DOHH2 (cell line): ENCODE data around the gene LYVE1.

Experiments used
- H3F3A ChIP-seq: fragments of 200-600 bp; sonication (generic), shearing (Covaris generic); 2 replicates; pipeline ENCODE4 v1.6.0; 2016; ENCODE audit warnings: antibody characterized with exemption, mild to moderate bottlenecking; ENCODE audit not compliant: control insufficient read depth, insufficient read depth
- H3K27ac ChIP-seq: fragments of 200-600 bp; sonication (generic); 2 replicates; pipeline ENCODE4 v1.5.1; 2014; ENCODE audit warnings: low read depth, mild to moderate bottlenecking, low read length, moderate library complexity
- H3K27me3 ChIP-seq: fragments of 200-600 bp; sonication (generic); 2 replicates; pipeline ENCODE4 v1.6.1; 2014; ENCODE audit warnings: mild to moderate bottlenecking, low read length, mixed read lengths; ENCODE audit not compliant: control insufficient read depth
- H3K36me3 ChIP-seq: fragments of 200-600 bp; sonication (generic); 2 replicates; pipeline ENCODE4 v1.6.1; 2014; ENCODE audit warnings: mild to moderate bottlenecking, low read length, moderate library complexity, mixed read lengths; ENCODE audit not compliant: control insufficient read depth
- H3K4me1 ChIP-seq: fragments of 200-600 bp; sonication (generic); 2 replicates; pipeline ENCODE4 v1.6.1; 2014; ENCODE audit warnings: mild to moderate bottlenecking, low read length, mixed read lengths; ENCODE audit not compliant: control insufficient read depth
- H3K4me2 ChIP-seq: fragments of 200-600 bp; sonication (generic); 2 replicates; pipeline ENCODE4 v1.6.0; 2014; ENCODE audit warnings: mild to moderate bottlenecking, low read length, moderate library complexity
- H3K4me3 ChIP-seq: fragments of 200-600 bp; sonication (generic); 2 replicates; pipeline ENCODE4 v1.5.1; 2014; ENCODE audit warnings: mild to moderate bottlenecking, low read length, mixed read lengths
- H3K79me2 ChIP-seq: fragments of 200-600 bp; sonication (generic); 2 replicates; pipeline ENCODE4 v1.6.1; 2014; ENCODE audit warnings: mild to moderate bottlenecking, low read length, mixed read lengths; ENCODE audit not compliant: control insufficient read depth
- H3K9me2 ChIP-seq: fragments of 200-600 bp; sonication (generic); replicated peaks from 2 replicates; pipeline ENCODE4 v1.6.1; 2014; ENCODE audit warnings: mild to moderate bottlenecking, low read length, mixed read lengths; ENCODE audit not compliant: control insufficient read depth
- H3K9me3 ChIP-seq: fragments of 200-600 bp; sonication (generic); 2 replicates; pipeline ENCODE4 v1.6.1; 2014; ENCODE audit warnings: antibody characterized with exemption, low read length, mixed read lengths; ENCODE audit not compliant: control insufficient read depth, insufficient read depth
- H4K20me1 ChIP-seq: fragments of 200-600 bp; sonication (generic); 2 replicates; pipeline ENCODE4 v1.6.0; 2014; ENCODE audit warnings: low read depth, mild to moderate bottlenecking, antibody characterized with exemption, low read length, moderate library complexity; ENCODE audit not compliant: control insufficient read depth, insufficient read depth
- CTCF ChIP-seq: fragments of 200-600 bp; sonication (generic); IDR thresholded peaks from one replicate; pipeline ENCODE4 v1.5.1; 2014; ENCODE audit warnings: antibody characterized with exemption, mild to moderate bottlenecking, low read depth, low read length; ENCODE audit not compliant: poor library complexity, severe bottlenecking
- EZH2phosphoT487 ChIP-seq: fragments of 200-600 bp; sonication (generic); IDR thresholded peaks from 2 replicates; pipeline ENCODE4 v1.6.1; 2017; ENCODE audit warnings: borderline replicate concordance, mild to moderate bottlenecking, antibody characterized with exemption, low read length, moderate library complexity, mixed read lengths

The LYVE1 gene

GRCh38 chr11:10542776-10543175 is 25.7 kb downstream of the LYVE1 start:
- H3K9me3 ChIP-seq = peaks cover 21% of the 10 kb centered on the region
- no peak overlapping the region for H3K4me2 ChIP-seq
- peaks cover 35% of the 10 kb centered on the region for H3K4me1 ChIP-seq
- no peak overlapping the region for H3K27ac ChIP-seq
- H3K36me3 ChIP-seq = no peaks in the 10 kb centered on the region
- H3K9me2 ChIP-seq = no peaks in the 10 kb centered on the region
- H3K4me3 ChIP-seq = no peak overlapping the region
- peaks cover 17% of the 10 kb centered on the region for H3K79me2 ChIP-seq
- H3K27me3 ChIP-seq = no peaks in the 10 kb centered on the region
- no peaks in the 10 kb centered on the region for H4K20me1 ChIP-seq
- TF ChIP-seq CTCF (no peak), EZH2phosphoT487 (no peak)
- peaks cover 5% of the 10 kb centered on the region; the same call in 1 of the 2 replicates for H3F3A ChIP-seq

GRCh38 chr11:10541561-10541930 is 26.9 kb downstream of the LYVE1 start:
- Histone ChIP-seq H3K9me2 (no peaks in the 10 kb centered on the region), H3K9me3 (peaks cover 21% of the 10 kb centered on the region), H3K27ac (no peak overlapping the region), H3K4me1 (peaks cover 36% of the 10 kb centered on the region), H3K36me3 (no peaks in the 10 kb centered on the region), H4K20me1 (no peaks in the 10 kb centered on the region), H3K4me2 (peak overlapping the region; percentile 74), H3K4me3 (peak overlapping the region; percentile 86), H3K79me2 (peaks cover 17% of the 10 kb centered on the region), H3K27me3 (no peaks in the 10 kb centered on the region), H3F3A (peaks cover 5% of the 10 kb centered on the region; the same call in 1 of the 2 replicates)
- TF ChIP-seq CTCF (no peak), EZH2phosphoT487 (no peak)

- Histone ChIP-seq H3K36me3 (no peaks in the 10 kb centered on the region), H3K79me2 (peaks cover 17% of the 10 kb centered on the region), H3K4me2 (peak within 1 kb of the TSS; percentile 74), H3K9me3 (peaks cover 21% of the 10 kb centered on the region), H3K27ac (no peak within 1 kb of the TSS), H3K27me3 (no peaks in the 10 kb centered on the region), H3K9me2 (no peaks in the 10 kb centered on the region), H4K20me1 (no peaks in the 10 kb centered on the region), H3K4me1 (peaks cover 40% of the 10 kb centered on the region), H3K4me3 (peak within 1 kb of the TSS; percentile 86), H3F3A (peaks cover 5% of the 10 kb centered on the region; the same call in 1 of the 2 replicates)
- peak; percentile 87 for TF ChIP-seq CTCF
- TF ChIP-seq EZH2phosphoT487 = no peak
Measured at GRCh38 chr11:10540915-10541560, 27.4 kb downstream of the LYVE1 start, which contains the start of gene RNF141. TSS of gene RNF141 (minus strand) at chr11:10541187. CDS start at chr11:10534158, 7,029 bp downstream.
